PC-3 (cell line): ENCODE data around the gene LSG1.

Experiments
- EZH2 ChIP-seq: fragments of 300-600 bp; sonication (generic); IDR thresholded peaks from one replicate; pipeline ENCODE4 v1.6.1; 2017; ENCODE audit warnings: antibody characterized with exemption, mild to moderate bottlenecking, low read length; ENCODE audit not compliant: unreplicated experiment
- TF ChIP-seq, protein P1 (sequence below): fragments of 300-600 bp; sonication (generic); conservative IDR thresholded peaks from 2 replicates; pipeline ENCODE4 v1.5.1; 2017; ENCODE audit warnings: antibody characterized with exemption, low read depth, mild to moderate bottlenecking, low read length

DNA sequence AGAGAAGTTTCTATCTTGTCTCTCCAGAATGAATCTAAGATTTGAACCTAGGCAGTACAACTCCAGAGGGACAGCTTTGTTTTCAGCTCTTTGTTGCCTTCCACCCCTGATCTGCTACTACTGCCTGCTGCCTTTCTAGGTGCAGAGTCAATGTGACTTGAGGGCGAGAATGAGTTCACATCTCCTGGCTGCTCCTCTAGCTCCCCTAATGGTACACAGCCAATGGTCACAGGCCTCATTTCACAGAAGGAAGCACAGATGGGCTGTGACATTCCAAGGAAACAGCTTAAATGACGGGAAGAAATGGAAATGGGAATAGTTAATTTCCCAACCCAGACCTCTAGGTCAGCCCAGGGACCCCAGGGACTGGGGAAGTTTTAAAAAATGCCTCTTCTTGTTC is 46.1 kb upstream of the LSG1 start:
- no peak for TF ChIP-seq EZH2
- TF ChIP-seq, protein P1, sequence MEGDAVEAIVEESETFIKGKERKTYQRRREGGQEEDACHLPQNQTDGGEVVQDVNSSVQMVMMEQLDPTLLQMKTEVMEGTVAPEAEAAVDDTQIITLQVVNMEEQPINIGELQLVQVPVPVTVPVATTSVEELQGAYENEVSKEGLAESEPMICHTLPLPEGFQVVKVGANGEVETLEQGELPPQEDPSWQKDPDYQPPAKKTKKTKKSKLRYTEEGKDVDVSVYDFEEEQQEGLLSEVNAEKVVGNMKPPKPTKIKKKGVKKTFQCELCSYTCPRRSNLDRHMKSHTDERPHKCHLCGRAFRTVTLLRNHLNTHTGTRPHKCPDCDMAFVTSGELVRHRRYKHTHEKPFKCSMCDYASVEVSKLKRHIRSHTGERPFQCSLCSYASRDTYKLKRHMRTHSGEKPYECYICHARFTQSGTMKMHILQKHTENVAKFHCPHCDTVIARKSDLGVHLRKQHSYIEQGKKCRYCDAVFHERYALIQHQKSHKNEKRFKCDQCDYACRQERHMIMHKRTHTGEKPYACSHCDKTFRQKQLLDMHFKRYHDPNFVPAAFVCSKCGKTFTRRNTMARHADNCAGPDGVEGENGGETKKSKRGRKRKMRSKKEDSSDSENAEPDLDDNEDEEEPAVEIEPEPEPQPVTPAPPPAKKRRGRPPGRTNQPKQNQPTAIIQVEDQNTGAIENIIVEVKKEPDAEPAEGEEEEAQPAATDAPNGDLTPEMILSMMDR, result no peak
